ENCODE measurements around the gene PRIM1.
"Not testable (repeated sequence)": the region's sequence is repeated elsewhere in the genome, so short reads cannot be mapped to it uniquely, and the experiment has no call there.

PRIM1 gene

GRCh38 chr12:56728139-56728861 is 23.8 kb downstream of the PRIM1 start:
- no peak for DNase-seq
- no peak overlapping the region for H3K27ac ChIP-seq (ENCODE audit: insufficient read depth, low read length, poor library complexity, severe bottlenecking)

GRCh38 chr12:56726196-56726675 is 25.9 kb downstream of the PRIM1 start:
- not testable (repeated sequence) for H3K9me3 ChIP-seq (ENCODE audit: control insufficient read depth, low read length); DNase-seq; H3K4me3 ChIP-seq (ENCODE audit: insufficient read depth, low read depth, low read length, poor library complexity, severe bottlenecking); H3K27me3 ChIP-seq (replicated peaks; ENCODE audit: control insufficient read depth, insufficient read depth, low read length, poor library complexity, severe bottlenecking)
- H3K27ac ChIP-seq (ENCODE audit: insufficient read depth, low read length, poor library complexity, severe bottlenecking): peak overlapping the region; percentile 79
- H3K4me1 ChIP-seq (ENCODE audit: control insufficient read depth, insufficient read depth, low read length, poor library complexity, severe bottlenecking): peaks cover 31% of the 10 kb centered on the region
- peaks cover 12% of the 10 kb centered on the region for H3K36me3 ChIP-seq (ENCODE audit: control insufficient read depth, insufficient read depth, low read length)

More at GRCh38 chr12:56728139-56728861, 23.8 kb downstream of the PRIM1 start:
- Histone ChIP-seq H3K36me3 (ENCODE audit: control insufficient read depth, insufficient read depth, low read length) (peaks cover 13% of the 10 kb centered on the region), H3K4me3 (ENCODE audit: insufficient read depth, low read depth, low read length, poor library complexity, severe bottlenecking) (no peak overlapping the region), H3K9me3 (ENCODE audit: control insufficient read depth, low read length) (no peaks in the 10 kb centered on the region), H3K4me1 (ENCODE audit: control insufficient read depth, insufficient read depth, low read length, poor library complexity, severe bottlenecking) (peaks cover 13% of the 10 kb centered on the region), H3K27me3 (replicated peaks; ENCODE audit: control insufficient read depth, insufficient read depth, low read length, poor library complexity, severe bottlenecking) (no peaks in the 10 kb centered on the region)

- Histone ChIP-seq H3K4me3 (ENCODE audit: insufficient read depth, low read depth, low read length, poor library complexity, severe bottlenecking) (peak overlapping the region; percentile 93), H3K27ac (ENCODE audit: insufficient read depth, low read length, poor library complexity, severe bottlenecking) (peak overlapping the region; percentile 79), H3K27me3 (replicated peaks; ENCODE audit: control insufficient read depth, insufficient read depth, low read length, poor library complexity, severe bottlenecking) (no peaks in the 10 kb centered on the region), H3K36me3 (ENCODE audit: control insufficient read depth, insufficient read depth, low read length) (peaks cover 12% of the 10 kb centered on the region), H3K9me3 (ENCODE audit: control insufficient read depth, low read length) (no peaks in the 10 kb centered on the region), H3K4me1 (ENCODE audit: control insufficient read depth, insufficient read depth, low read length, poor library complexity, severe bottlenecking) (peaks cover 36% of the 10 kb centered on the region)
- no peak for DNase-seq
Observed at GRCh38 chr12:56725723-56726102, 26.4 kb downstream of the PRIM1 start.

- Histone ChIP-seq H3K36me3 (ENCODE audit: control insufficient read depth, insufficient read depth, low read length) (peaks cover 18% of the 10 kb centered on the region), H3K27me3 (replicated peaks; ENCODE audit: control insufficient read depth, insufficient read depth, low read length, poor library complexity, severe bottlenecking) (no peaks in the 10 kb centered on the region), H3K27ac (ENCODE audit: insufficient read depth, low read length, poor library complexity, severe bottlenecking) (peak within 1 kb of the TSS; percentile 79), H3K4me3 (ENCODE audit: insufficient read depth, low read depth, low read length, poor library complexity, severe bottlenecking) (peak within 1 kb of the TSS; percentile 93), H3K4me1 (ENCODE audit: control insufficient read depth, insufficient read depth, low read length, poor library complexity, severe bottlenecking) (peaks cover 42% of the 10 kb centered on the region), H3K9me3 (ENCODE audit: control insufficient read depth, low read length) (no peaks in the 10 kb centered on the region)
- DNase-seq: peak; percentile 94 to 98 (median 97)
Observed at GRCh38 chr12:56724972-56725722, 27.0 kb downstream of the PRIM1 start, which contains the start of gene NACA. NACA (minus strand) TSS chr12:56725299; CDS start chr12:56724521, 778 bp downstream.

- no peak for DNase-seq
- peaks cover 23% of the 10 kb centered on the region for H3K36me3 ChIP-seq (ENCODE audit: control insufficient read depth, insufficient read depth, low read length)
- H3K27me3 ChIP-seq (replicated peaks; ENCODE audit: control insufficient read depth, insufficient read depth, low read length, poor library complexity, severe bottlenecking): no peaks in the 10 kb centered on the region
- peak overlapping the region; percentile 79 for H3K27ac ChIP-seq (ENCODE audit: insufficient read depth, low read length, poor library complexity, severe bottlenecking)
- H3K4me1 ChIP-seq (ENCODE audit: control insufficient read depth, insufficient read depth, low read length, poor library complexity, severe bottlenecking): peaks cover 44% of the 10 kb centered on the region
- H3K9me3 ChIP-seq (ENCODE audit: control insufficient read depth, low read length): no peaks in the 10 kb centered on the region
- H3K4me3 ChIP-seq (ENCODE audit: insufficient read depth, low read depth, low read length, poor library complexity, severe bottlenecking): peak overlapping the region; percentile 93
Observed at GRCh38 chr12:56724701-56724971, 27.5 kb downstream of the PRIM1 start.

GRCh38 chr12:56723889-56724700 is 28.0 kb downstream of the PRIM1 start:
- peak overlapping the region; percentile 93 for H3K4me3 ChIP-seq (ENCODE audit: insufficient read depth, low read depth, low read length, poor library complexity, severe bottlenecking)
- H3K4me1 ChIP-seq (ENCODE audit: control insufficient read depth, insufficient read depth, low read length, poor library complexity, severe bottlenecking): peaks cover 45% of the 10 kb centered on the region
- H3K27ac ChIP-seq (ENCODE audit: insufficient read depth, low read length, poor library complexity, severe bottlenecking): peak overlapping the region; percentile 79
- H3K36me3 ChIP-seq (ENCODE audit: control insufficient read depth, insufficient read depth, low read length): peaks cover 28% of the 10 kb centered on the region
- H3K9me3 ChIP-seq (ENCODE audit: control insufficient read depth, low read length): no peaks in the 10 kb centered on the region
- H3K27me3 ChIP-seq (replicated peaks; ENCODE audit: control insufficient read depth, insufficient read depth, low read length, poor library complexity, severe bottlenecking): no peaks in the 10 kb centered on the region
- DNase-seq: no peak

GRCh38 chr12:56723352-56723751 is 28.8 kb downstream of the PRIM1 start:
- Histone ChIP-seq H3K4me1 (ENCODE audit: control insufficient read depth, insufficient read depth, low read length, poor library complexity, severe bottlenecking) (peaks cover 47% of the 10 kb centered on the region), H3K36me3 (ENCODE audit: control insufficient read depth, insufficient read depth, low read length) (peaks cover 31% of the 10 kb centered on the region), H3K27me3 (replicated peaks; ENCODE audit: control insufficient read depth, insufficient read depth, low read length, poor library complexity, severe bottlenecking) (no peaks in the 10 kb centered on the region), H3K27ac (ENCODE audit: insufficient read depth, low read length, poor library complexity, severe bottlenecking) (peak overlapping the region; percentile 79), H3K9me3 (ENCODE audit: control insufficient read depth, low read length) (no peaks in the 10 kb centered on the region), H3K4me3 (ENCODE audit: insufficient read depth, low read depth, low read length, poor library complexity, severe bottlenecking) (peak overlapping the region; percentile 93)
- no peak for DNase-seq

- H3K4me3 ChIP-seq (ENCODE audit: insufficient read depth, low read depth, low read length, poor library complexity, severe bottlenecking): peak overlapping the region; percentile 93
- no peaks in the 10 kb centered on the region for H3K9me3 ChIP-seq (ENCODE audit: control insufficient read depth, low read length)
- H3K27me3 ChIP-seq (replicated peaks; ENCODE audit: control insufficient read depth, insufficient read depth, low read length, poor library complexity, severe bottlenecking): no peaks in the 10 kb centered on the region
- H3K27ac ChIP-seq (ENCODE audit: insufficient read depth, low read length, poor library complexity, severe bottlenecking): peak overlapping the region; percentile 79
- peaks cover 31% of the 10 kb centered on the region for H3K36me3 ChIP-seq (ENCODE audit: control insufficient read depth, insufficient read depth, low read length)
- DNase-seq: no peak
- H3K4me1 ChIP-seq (ENCODE audit: control insufficient read depth, insufficient read depth, low read length, poor library complexity, severe bottlenecking): peaks cover 47% of the 10 kb centered on the region
Observed at GRCh38 chr12:56722832-56723231, 29.3 kb downstream of the PRIM1 start.

- peaks cover 47% of the 10 kb centered on the region for H3K4me1 ChIP-seq (ENCODE audit: control insufficient read depth, insufficient read depth, low read length, poor library complexity, severe bottlenecking)
- no peaks in the 10 kb centered on the region for H3K9me3 ChIP-seq (ENCODE audit: control insufficient read depth, low read length)
- H3K27ac ChIP-seq (ENCODE audit: insufficient read depth, low read length, poor library complexity, severe bottlenecking): peak overlapping the region; percentile 9
Observed at GRCh38 chr12:56721721-56722120, 30.4 kb downstream of the PRIM1 start.

More at GRCh38 chr12:56721721-56722120, 30.4 kb downstream of the PRIM1 start:
- no peaks in the 10 kb centered on the region for H3K27me3 ChIP-seq (replicated peaks; ENCODE audit: control insufficient read depth, insufficient read depth, low read length, poor library complexity, severe bottlenecking)
- no peak for DNase-seq
- H3K36me3 ChIP-seq (ENCODE audit: control insufficient read depth, insufficient read depth, low read length): peaks cover 38% of the 10 kb centered on the region
- H3K4me3 ChIP-seq (ENCODE audit: insufficient read depth, low read depth, low read length, poor library complexity, severe bottlenecking): no peak overlapping the region
